Measurements from ENCODE around the gene SETD1B.
"Not testable (repeated sequence)": the region's sequence is repeated elsewhere in the genome, so short reads cannot be mapped to it uniquely, and the experiment has no call there.

The SETD1B gene

DNA sequence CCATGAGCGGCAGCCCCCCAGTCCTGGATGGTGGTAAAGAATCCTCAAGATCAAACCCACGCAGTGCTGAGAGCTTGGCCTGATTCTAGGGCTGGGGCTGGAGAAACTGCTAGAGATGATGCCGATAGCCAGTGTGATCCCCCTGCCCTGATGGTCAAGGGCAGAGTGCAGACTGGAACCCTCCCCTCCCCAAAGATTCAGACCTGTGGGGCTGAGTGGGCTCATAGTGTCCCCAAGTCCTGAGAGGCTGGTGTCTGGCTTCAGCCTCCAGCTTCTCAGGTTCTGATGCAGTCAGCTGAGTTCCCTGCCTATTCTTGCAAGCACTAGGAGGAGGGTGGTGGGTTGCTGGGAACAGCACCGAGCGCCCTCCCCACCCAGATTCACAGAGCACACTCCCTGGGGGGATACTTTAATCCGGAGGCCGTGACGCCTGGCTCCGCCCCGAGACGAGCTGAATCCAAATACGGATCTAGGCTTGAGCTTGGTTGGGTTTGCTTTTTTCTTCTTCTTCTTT, 22.3 kb upstream of the SETD1B start:
- DNase-seq: no peak

DNA sequence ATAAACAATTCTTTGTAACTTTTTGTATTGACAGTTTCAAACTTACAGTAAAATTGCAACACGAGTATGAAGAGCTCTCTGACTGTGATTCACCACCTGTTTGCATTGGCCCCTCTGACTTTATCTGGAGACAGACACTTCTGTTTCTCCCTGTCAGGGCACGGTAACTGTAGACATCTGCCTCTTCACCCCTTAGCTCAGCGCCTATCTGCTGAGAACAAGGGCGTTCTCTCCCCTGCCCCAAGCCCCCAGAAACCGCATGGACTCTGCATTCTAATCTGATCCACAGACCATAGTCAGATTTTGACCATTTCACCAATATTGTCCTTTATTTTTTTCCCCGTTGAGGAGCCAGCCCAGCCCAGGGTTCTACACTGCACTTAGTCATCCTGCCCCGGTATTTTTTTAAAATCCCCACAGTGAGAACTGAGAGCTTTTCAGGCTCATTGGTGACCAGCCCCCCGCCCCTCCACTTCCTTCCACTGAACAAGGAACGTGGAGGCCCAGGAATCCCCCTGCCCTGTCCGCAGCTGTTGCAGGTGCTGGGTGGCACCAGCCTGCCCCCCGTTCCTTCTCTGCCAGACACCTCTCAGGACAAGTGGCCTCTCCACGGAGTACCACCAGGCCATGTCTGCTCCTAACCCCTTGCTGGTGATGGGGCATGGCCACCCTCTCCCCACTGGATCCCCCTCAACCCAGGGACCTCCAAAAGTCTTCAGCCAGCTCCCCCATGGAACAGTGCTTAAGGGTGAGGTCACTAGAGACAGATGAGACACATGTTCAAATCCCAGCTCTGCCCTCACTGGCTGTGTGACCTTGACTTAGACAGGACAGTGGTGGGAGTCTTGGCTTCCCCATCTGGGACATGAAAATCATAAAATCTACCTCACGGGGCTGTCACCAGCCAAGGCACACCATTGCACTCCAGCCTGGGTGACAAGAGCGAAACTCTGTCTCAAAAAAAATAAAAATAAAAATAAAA, 21.5 kb upstream of the SETD1B start:
- no peak for DNase-seq

DNA sequence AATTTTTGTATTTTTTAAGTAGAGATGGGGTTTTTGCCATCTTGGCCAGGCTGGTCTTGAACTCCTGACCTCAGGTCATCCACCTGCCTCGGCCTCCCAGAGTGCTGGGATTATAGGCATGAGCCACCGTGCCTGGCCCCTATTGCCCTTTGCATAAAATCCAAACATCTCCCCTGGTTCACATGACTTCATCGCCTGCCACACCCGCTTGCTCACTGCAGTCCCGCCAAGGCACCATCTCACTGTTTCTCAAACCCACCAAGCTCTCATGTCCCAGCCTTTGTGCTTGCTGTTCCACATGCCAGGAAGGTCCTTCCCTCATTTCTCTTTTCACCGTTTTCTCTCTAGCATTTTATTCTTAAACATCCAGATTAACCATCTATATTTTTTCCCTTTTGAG, 20.0 kb upstream of the SETD1B start:
- DNase-seq: no peak

DNA sequence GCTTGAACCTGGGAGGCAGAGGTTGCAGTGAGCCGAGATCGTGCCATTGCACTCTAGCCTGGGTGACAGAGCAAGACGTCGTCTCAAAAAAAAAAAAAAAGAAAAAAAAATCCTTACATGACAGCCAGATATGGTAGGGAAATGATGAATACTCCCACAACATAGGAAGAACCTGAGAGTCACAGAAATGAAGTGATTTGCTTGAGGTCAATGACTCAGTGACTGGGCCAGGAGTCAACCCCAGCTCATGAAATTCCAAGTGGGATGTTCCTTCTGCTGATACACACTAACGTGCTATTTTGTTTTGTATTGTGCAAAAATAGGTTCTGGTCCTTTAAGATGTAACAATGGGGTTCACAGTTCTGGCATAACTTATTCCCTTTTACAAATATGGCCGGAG, 19.3 kb upstream of the SETD1B start:
- no peak for DNase-seq

DNA sequence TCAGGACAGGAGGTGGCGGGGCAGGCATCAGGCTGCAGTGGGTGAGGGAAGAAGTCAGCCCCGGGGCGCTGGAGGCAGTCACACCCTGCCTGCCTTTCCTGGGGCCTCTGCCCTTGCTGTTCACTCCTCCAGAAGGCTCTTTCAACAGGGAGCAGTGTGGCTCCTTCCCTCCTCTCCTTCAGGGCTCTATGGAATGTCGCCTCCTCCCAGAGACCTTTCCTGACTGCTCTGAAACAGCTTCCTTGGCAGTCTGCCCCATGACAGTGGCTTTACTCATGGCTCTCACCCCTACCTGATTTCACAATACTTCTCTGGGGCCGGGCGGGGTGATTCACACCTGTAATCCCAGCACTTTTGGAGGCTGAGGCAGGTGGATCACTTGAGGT, 17.4 kb upstream of the SETD1B start:
- no peak for DNase-seq

DNA sequence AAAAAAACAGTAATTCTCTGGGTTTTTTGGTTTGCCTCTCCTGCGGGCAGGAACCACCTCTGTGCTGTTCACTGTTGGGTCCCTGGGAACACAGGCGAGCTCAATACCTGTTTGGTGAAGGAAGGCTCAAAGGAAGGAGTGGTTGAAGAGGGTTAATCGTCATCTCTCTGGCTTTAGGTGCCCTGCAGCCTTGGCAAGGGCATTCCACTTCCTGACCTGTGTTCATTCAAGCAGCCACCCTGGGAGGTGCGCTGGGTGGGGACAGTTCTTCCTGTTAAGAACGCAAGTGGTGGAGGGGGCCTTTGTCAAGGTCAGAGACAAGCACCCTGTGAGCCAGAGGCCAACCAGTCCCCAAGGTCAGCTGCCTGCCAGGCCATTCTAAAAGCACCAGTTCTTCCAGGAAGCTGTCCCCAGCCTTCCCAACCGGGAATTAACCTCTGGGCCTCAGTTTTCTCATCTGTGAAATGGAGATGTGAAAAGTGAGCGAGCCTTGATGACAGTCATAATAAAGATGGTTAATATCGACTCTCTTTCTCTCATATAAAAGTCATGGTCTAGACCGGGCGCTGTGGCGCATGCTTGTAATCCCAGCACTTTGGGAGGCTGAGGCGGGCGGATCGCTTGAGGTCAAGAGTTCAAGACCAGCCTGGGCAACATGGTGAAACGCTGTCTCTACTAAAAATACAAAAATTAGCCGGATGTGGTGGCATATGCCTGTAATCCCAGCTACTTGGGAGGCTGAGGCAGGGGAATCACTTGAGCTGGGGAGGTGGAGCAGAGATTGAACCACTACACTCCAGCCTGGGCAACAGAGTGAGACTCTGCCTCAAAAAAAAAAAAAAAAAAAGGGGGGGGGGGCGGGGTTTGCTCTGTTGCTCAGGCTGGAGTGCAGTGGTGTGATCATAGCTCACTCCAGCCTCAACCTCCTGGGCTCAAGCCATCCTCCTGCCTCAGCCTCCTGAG, 16.5 kb upstream of the SETD1B start:
- DNase-seq: no peak

DNA sequence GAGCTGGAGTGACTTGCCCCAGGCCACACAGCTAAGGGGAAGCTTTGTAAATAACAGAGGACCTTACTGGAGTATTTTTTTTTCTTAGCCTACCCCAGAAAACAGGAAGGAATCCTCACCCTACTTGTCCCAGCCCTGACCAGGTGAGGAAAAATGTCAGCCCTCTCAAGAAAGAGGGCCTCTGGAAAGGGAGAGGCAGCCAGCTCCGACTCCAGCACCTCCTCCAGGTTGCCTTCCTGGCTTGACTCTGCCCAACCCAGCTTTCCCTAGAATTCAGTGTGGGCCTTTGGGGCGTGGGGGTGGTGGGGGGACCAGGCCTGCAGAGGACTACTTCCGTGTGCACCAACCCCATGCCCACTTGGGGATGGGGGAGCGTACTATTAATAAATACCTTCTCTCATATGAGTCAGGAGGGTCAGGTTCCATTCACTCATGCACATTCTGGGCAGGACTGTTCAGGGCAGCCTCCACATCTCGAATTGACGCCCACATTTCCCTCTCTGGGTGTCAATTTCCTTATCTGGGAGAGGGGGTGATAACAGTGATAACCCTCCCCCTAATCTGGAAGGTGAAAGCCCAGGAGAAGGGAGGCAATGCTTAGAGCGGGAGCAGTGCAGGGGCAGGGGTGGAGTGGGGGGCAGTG, 15.5 kb upstream of the SETD1B start:
- DNase-seq: no peak

DNA sequence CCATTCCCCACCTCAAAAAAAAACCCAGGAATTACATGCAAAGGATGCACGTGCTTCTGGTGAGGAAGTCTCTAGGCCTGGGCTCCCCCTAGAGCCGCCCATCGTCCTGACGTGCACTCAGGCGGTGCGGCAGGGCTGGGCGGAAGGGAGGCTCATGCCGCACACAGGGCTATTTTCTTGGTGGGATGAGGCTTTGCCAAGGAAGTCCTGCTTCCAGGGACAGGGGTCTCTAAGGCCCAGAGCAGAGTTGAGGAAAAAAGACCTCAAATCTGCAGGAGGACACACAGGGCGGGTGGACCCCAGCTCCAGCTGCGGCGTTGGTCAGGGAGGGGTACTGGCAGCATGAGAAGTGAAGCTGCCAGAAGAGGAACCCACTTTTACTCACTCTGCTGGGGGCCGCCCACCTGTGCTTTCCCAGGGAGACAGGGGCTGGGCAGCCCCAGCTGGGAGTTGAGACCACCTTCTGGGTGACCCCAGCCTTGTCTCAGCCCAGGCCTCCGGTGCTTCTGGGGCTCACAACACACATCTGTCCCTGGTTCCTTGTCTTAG, 14.5 kb upstream of the SETD1B start:
- DNase-seq: no peak

DNA sequence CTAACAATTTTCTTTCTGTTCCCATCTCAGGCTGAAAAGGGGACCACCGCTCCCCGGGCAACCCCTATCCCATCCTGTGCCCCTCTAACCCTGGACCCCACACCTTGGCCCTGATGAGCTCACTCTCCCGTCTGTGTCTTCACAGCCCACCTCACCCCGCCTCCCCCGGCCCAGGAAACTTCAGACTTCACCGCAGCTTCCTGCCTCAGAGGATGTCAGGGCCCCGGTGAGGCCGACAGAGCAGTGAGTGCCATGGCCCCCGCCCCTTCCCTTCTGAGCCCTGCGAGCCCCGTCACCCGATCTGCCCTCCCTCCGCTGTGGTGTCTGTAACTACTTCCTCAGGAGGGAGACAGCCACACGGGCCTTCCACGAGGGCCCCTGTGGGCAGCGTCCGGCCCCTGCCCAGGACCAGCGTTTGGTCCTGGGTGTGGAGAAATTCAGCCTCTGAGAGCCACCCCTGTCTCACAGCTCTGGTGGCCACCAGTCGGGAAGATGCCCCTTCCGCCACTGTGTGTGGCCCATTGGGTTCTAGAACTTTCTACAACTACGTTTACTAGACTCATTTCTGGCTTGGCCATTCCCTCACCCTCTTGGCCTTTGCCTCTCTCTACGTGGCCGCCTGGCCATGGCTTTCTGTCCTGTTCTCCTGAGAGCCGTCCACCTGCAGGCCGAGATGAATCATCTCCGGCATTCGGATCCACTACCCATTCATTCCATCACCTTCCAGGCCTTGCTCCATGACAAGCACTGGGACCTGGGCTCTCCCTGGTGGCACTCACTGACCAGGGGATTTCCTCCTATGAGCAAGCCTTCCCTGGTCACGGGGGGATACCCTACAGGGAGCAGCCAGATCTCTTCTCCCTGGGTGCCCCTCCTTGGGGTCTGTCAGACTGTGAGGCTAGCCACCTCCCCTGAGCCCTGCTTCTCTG, 13.7 kb upstream of the SETD1B start:
- DNase-seq: no peak

DNA sequence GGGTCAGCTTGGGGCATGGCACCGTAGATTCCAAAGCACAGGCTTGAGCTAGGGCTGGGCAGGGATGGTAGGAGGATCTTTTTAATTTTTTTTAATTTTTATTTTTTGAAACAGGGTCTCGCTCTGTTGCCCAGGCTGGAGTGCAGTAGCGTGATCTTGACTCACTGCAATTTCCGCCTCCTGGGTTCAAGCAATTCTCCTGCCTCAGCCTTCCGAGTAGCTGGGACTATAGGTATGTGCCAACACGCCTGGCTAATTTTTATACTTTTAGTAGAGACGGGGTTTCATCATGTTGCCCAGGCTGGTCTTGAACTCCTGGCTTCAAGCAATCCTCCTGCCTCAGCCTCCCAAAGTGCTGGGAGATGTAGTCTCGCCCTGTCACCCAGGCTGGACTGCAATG, 13.0 kb upstream of the SETD1B start:
- DNase-seq: not testable (repeated sequence)

DNA sequence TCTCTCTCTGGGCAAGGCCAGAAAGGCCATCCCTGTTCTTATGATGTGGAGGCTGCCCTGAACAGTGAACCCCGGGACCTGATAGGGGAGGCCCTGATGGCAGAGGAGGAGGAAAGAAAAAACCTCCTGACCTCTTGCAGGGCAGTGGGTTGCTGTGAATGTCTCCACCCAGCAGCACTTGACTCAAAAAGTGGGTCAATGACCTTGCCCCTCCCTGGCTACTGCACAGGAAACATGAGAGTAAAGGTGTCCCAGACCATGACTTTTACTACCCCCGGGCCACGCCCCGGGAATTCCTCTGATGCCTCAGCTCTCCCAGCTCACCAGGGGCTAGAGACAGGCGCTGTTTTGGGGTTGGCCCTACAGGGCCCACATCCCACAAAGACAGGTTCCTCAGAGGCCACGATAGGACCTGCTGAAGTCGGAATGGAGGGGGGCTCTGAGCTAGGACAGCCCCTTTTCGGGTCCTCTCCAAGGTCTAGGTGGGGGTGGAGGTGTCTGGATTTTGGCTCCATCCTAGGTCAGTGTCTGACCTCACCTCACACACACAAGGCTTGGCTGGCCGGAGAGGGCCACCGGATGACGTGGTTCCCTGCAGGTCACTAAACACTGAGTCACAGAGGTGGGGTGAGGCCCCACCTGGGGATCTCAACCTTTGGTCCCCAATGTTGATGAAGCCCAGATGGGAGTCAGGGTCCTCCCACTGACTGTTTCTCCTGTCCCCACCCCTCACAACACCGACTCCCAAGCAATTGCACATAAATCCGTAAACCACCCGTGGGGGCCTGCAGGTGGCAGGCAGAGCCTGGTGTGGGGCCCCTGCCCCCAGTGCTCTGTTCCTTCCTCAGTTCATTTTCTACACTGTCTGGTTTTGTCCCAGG, 11.9 kb upstream of the SETD1B start:
- DNase-seq: no peak

DNA sequence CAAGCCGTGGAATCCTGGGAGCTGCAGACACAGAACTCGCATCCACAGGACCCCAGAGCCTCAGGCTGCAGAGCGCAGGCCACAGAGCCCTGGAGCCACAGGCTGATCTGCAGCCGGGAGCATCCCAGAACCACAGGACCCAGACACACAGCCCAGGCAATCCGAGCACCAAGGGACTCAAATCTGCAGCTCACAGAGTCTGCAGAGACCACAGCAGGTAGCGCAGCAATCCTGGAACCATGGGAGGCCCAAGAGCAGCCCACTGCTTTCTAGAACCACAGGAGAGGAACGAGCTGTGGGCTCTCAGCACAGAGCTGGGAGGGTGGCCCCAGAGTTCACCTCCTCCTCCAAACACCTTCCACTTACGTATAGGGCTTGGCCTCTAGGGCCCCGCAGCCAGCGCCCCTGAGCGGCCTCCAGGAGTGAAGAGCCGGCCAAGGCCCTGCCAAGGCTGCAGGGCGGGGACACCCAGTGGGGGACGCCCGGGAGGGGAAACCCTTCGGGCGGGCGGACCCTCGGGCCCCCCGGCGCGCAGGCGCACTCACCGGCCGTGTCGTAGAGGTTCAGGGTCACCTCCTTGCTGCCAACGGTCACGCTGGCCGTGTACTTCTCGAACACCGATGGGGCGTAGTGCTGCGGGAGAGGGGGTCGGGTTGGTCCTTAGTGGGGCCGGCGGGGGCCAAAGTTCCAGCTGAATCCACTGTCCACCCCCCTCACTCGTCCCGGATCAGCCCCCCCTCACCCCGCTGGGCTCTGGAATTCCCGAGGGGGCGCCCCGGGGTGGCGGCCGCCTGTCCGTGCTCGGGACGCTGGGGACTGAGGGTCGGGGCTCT, 11.0 kb upstream of the SETD1B start:
- DNase-seq: no peak

DNA sequence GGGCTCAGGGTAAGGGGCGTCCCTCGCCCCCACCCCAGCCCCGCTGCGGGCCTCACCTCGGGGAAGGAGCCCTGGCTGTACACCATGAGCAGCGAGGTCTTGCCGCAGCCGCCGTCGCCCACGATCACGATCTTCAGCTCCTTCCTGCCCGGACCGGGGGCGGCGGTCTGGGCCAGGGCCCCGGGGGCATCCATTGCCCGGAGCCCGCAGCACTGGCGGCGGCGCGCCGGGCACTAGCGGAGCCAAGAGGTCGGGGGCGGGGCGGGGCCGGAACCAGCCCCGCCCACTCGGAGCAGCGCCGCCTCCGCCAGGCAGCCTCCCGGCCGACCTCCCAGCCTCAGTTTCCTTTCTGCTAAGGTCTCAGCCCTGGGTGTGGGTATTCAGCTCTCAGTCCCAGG, 10.4 kb upstream of the SETD1B start, which contains the start of gene RHOF:
Gene RHOF, minus strand, starts transcription at position 249 of the 398 bp plus-strand sequence. Its CDS starts 55 bp downstream, at position 194.
- no peak for DNase-seq

DNA sequence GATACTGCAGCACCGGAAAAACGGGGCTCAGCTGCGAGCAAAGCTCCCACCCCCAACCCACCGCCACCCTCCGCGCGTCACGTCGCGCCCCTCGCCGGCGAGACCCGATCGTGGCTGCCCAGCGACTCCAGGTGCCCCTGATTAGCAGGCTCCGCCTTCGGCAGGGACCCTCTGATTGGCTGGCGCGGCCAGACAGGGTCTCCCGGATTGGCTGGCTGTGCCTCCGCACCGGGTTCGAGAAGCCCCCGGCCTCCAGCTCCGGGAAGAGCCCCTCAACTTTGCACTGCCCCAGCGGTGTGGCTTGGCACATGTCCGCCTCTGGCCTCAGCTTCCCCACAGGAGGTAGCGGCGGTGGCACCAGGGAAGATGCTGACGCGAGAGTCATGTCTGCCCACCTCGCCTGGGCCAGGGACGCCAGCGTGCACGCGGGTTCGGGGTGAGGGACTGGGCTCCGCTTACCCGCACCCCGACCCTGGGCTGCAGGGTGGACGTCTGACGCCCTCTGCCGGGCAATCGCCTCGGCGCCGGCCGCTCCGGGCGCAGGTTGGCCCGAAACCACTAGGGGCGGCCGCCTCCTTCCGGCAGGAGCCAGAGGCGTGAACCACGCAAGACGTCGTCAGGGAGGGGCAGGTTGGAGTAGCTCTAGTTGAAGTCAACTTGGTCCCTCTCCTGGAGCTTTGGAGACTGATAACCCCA, 9.8 kb upstream of the SETD1B start:
- peak; percentile 57 for DNase-seq

DNA sequence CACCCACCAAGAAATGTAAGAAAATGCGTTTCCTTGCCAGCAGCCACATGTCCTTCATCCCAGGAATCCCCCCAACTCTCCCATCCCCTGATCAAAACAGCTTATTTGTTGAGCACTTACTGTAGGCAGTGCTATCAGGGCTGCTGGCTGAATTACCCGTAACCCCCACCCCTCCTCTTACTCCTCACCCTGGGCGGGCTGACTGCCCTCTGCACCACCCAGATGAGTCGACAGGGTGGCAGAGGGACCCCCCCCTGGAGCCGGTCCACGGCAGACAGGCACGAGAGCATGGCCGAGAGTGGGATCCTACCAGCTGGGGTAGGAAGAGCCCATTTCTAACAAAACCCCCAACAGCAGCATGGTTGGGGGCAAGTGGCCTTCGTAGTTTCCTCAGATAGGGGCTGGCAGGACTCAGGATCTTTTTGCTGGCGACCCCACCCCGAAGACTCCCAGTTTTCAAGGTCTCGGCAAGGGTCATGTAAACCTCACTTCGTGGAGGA, 9.2 kb upstream of the SETD1B start:
- DNase-seq: no peak

DNA sequence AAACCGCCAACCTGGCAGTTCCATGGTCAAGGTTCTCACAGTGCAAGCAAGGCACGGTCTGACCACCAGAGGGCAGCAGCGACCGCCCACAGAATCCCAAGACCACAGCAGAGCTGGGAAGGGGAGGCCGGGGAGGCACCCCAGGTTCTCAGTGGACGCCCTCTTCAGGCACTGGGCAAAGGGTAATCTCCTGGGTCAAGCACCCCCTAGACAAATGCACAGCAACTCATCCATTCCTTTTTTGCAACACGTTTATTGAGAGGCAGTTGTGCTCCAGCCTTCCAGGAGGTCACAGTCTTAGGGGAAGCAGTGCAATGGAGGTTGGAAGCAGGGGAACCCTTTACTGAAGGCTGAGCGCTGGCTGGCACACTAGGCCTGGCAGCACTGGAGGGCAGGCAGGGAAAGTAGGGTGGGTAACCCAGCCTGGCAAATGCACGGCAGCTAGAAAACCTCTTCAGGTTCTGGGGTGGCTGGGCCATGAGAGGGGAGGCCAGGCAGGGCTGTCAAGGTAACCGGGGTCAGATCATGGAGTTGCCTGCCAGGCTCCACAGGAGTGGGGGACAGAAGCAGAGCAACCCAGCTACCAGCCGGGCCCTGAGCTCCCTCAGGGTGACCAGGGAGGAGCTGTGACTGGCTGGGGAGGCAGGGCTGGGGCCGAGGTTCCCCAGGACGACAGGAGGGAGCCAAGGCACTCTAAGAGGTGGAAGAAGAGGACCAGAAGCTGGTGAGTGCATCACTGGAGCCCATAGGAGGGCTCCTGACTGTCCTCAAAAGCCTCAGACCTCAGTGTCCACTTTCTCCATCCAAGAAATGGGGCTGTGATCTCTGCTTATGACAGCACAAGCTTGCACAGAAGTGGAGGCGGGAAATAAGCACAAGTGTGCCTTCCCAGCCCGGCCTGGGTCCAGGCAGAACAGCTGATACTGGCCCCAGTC, 8.5 kb upstream of the SETD1B start:
- peak; percentile 22 for DNase-seq

Data from NCI-H1092 (cell line).